ENCODE results near the gene CXCR1.
A peak's percentile ranks its signal among the peaks of the same experiment; 100 is the strongest.
"Not testable (repeated sequence)": the region's sequence is repeated elsewhere in the genome, so short reads cannot be mapped to it uniquely, and the experiment has no call there.

The CXCR1 gene

GRCh38 chr2:218155953-218156479 lies 10.7 kb downstream of the CXCR1 start:
- no peak for DNase-seq

- DNase-seq, result no peak
Measured at GRCh38 chr2:218152777-218153176, 14.0 kb downstream of the CXCR1 start.

DNA sequence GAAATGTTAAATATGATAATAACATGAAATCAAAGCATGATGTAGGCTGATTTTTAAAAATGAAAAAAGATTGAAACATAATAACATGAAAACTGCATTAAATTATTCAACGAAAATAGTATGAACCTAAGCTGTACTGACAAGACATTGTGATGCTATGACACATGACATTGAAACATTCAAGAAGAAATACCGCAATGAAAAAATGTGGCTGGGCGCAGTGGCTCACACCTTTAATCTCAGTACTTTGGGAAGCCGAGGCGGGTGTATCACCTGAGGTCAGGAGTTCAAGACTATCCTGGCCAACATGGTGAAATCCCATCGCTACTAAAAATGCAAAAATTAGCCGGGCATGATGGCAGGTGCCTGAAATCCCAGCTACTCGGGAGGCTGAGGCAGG lies 14.6 kb downstream of the CXCR1 start:
- no peak for DNase-seq

DNA sequence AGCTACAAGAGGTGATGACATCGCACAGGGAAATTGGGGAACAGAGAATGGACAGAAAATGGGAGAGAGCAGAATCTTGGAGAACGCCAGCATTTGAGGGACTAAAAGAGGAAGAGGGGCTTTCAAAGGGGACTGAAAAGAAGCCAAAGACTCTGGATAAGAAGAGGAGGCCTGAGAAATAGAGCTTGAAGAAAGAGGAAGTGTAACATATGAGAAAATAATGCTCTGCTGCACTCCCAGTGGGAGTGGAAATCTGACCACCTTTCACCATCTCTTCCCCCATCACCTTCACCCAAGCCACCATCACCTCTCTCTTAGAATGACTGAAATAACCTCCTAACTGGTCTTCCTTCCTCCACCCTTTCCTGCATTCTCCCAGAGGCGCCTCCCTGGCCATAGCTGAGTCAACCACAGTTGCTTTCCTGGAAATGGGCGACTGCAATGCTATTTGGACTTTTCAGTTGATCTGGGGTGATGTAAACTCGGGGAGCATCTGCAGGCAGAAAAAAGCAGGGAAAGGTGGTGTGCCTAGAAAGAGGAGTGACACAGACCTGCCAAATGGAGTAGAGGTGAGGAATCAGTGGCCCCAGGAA lies 16.8 kb downstream of the CXCR1 start:
- no peak for DNase-seq

GRCh38 chr2:218149098-218149497 lies 17.7 kb downstream of the CXCR1 start:
- DNase-seq, result no peak

- DNase-seq, result no peak
Measured at GRCh38 chr2:218146056-218146455, 20.7 kb downstream of the CXCR1 start.

DNA sequence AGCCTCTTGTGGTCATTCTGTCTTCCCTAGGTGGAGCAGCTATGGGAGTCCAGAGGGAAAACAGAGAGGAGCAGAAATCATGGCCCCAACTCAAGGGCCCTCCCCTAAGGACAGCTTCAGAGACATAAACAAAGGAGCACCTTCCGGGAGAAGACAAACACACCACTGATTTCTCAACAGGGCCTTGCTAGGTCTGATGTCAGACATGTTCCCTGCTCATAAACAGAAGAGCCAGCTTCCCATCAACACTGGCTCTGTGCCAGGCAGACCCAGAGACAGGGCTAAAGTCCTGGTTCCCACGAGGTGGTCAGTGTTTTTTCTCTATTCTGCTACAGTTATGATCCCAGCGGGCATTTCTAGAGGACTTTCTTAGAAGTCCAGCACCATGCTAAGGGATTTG lies 21.6 kb downstream of the CXCR1 start:
- DNase-seq, result no peak

GRCh38 chr2:218138047-218138446 lies 28.7 kb downstream of the CXCR1 start:
- no peak for DNase-seq

DNA sequence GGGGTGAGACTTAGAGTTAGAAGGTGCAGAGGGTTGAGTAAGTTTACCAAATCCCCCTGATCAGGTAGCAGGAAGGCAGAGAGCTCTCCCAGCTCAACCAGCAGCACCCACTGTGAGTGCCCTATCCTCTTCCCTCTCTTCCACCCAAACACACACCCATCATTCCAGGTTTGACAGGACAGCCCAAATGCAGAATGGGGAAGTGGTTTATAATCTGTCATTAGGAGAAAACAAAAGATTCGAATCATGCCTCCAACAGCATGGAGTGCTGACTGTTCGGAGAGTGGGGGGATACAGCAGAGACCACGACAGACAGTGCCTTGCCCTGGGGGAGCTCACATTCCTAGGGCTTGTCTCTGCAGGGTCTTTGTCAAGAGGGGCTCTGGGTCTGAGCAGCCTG lies 29.2 kb downstream of the CXCR1 start:
- no peak for DNase-seq

DNA sequence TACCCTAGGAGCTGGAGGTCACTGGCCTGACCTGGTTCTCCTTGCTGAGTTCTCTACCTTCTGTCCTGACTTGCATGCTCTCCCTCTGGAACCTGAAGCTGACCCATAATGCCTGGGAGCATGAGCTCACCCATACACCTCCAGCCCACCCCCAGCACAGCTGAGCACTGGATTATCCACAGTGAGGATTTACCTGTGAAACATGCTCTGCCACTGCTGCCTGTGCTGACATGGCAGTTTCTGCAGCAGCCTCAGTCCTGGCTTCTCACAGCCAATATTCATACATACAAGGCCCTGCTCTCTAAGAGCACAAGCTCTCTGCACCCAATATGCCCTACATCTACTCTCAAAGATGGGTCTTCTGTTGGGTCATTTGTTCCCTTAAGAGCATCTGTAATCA lies 35.9 kb downstream of the CXCR1 start:
- no peak for DNase-seq

DNA sequence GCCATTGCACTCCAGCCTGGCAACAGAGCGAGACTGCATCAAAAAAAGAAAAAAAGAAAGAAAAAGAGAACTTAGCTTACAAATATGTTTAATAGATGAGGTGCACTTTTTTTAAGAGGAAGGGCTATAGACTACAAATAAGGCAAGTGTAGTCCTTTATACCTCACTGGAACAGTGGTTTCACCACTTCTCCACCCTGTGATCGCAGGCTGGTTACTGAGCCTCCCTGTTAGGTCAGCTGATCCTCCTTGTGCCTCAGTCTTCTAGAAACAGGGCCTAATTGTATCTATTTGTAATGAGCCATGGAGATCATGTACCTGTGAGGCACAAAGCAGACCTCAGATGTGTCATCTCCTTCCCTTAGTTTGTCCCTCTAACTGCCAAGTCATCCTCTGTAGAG lies 36.4 kb downstream of the CXCR1 start:
- DNase-seq, result no peak

DNA sequence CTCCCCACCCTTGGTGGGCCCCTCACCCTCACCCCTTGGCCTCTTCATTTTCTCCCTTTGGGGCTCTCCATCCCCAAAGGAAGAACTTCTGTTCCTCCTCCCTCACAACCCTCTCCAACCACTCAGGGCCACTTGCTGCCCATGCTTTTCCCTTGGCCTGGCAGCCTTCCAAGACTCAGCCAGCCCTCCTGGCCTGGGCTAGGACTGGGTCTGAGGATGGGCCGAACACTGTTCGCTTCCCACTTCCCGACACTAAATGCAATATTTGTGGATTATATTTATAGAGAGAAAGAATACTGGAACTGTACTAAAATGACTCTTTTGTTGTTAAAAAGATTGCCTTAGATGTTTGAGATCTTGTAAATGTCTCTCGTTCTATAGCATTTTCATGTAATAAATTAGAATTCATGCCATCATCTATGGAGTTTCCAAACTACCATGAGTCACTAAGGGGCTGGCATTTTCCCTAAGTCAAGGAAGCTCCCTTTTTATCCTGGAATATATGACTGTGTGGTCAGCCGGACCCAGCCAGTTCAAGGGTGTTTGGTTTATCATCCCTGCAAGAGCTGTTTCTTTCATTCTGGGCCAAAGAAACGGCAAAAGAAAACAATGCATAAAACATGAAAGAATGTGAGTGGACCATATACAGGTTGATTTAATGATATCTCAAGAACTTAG lies 37.2 kb downstream of the CXCR1 start:
- no peak for DNase-seq

GRCh38 chr2:218128781-218129457 lies 37.8 kb downstream of the CXCR1 start:
- no peak for DNase-seq

GRCh38 chr2:218127929-218128455 lies 38.8 kb downstream of the CXCR1 start:
- no peak for DNase-seq

DNA sequence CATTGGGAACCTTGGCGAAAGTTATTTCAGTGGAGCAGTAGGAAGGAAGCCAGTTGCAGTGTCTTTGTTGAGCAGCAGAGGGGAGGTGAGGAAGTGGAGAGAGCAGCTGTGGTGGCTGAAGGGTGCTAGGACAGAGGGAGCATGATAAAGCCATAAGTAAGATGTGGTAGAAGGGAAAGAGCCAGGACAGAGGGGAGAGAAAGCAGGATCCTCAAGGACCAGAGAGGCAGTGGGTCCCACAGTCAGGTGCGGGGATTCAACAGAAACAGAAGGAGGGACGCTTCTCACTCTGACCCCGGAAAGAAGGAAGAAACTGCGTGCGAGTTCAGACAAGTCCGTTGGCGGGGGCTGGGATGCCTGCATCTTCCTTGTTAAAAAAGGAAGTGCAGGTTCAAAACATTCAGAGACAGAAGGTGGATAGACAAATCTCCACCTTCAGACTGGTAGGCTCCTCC lies 41.1 kb downstream of the CXCR1 start, which contains the start of gene CXCR2:
TSS of gene CXCR2 (plus strand) at position 403 of the 455 bp plus-strand sequence. CDS start 8,774 bp downstream, outside the sequence.
- peak in 1 of 5 experiments; percentile 11 for DNase-seq

DNA sequence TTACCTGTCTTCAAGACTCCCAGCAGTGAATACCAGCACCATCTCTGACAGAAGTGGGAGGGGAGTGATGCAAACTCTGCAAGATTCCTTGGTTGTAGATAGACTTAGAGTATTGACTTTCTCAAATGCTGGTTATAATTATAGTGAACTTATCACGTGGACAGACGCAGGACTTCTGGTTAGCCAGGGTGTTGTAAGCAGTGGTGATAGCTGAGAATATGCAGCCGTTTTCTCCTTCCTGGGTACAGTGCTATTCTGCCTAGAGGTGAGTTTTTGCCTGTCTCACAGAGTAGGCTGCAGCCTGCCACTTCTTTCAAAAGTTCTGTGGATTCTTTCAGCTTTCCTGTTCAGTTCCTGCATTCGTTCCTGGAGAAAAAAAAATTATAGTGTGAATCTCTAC lies 41.7 kb downstream of the CXCR1 start:
- no peak for DNase-seq

- DNase-seq, result no peak
Measured at GRCh38 chr2:218123986-218124385, 42.8 kb downstream of the CXCR1 start.

DNA sequence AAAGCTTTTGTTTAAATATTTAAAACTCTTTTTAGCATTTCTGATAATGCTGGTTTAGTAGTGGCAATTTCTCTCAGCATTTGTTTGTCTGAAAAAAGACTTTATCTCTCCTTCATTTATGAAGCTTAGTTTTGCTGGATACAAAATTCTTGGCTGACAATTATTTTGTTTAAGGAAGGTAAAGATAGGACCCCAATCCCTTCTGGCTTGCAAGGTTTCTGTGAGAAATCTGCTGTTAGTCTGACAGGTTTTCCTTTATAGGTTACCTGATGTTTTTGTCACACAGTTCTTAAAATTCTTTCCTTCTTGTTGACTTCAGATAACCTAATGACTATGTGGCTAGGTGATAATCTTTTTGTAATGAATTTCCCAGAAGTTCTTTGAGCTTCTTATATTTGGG lies 44.5 kb downstream of the CXCR1 start:
- not testable (repeated sequence) for DNase-seq

DNA sequence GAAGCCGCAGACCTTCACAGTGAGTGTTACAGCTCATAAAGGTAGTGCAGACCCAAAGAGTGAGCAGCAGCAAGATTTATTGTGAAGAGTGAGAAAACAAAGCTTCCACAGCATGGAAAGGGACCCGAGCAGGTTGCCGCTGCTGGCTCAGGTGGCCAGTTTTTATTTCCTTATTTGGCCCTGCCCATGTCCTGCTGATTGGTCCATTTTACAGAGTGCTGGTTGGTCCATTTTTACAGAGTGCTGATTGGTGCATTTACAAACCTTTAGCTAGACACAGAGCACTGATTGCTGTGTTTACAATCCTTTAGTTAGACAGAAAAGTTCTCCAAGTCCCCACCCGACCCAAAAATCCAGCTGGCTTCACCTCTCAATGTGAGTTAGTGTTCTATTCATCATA lies 45.0 kb downstream of the CXCR1 start:
- not testable (repeated sequence) for DNase-seq

Data from T-helper 2 cell (primary cell).